G401 (cell line): ENCODE results near the gene LSP1. TPM values are rescaled to one million over a fixed set of nuclear protein-coding genes. Genes with fewer than 3 reads are reported as not detected.

Experiments
- DNase-seq: peaks from one replicate; pipeline ENCODE4 v3.0.0-alpha.2; 2015; ENCODE audit warnings: low spot score
- in situ Hi-C: cut with HindIII; loops from 2 replicates; pipeline ENCODE4 v1.10.0; 2016; ENCODE audit warnings: low sequenced_read_pairs, mixed read lengths
- total RNA-seq: library from RNA; depleted of rRNA; stranded (reverse); fragments of >200 nt; shearing (Covaris generic); gene quantifications from 2 replicates; pipeline ENCODE4 v1.2.3, GENCODE V29; 2014

LSP1 gene
- total RNA-seq, 1 experiment from 2014 or later = 0.20 TPM

- no peak for DNase-seq
- in situ Hi-C loops = no loop called here
These were observed 44.0 kb downstream of the LSP1 start for GRCh38 chr11:1896923-1897322.

GRCh38 chr11:1899090-1899489 lies 46.2 kb downstream of the LSP1 start:
- DNase-seq = no peak
- in situ Hi-C loops = no loop called here

- no peak for DNase-seq
- in situ Hi-C loops = no loop called here
These were observed 46.8 kb downstream of the LSP1 start for GRCh38 chr11:1899686-1900085.

GRCh38 chr11:1906181-1906580 lies 53.3 kb downstream of the LSP1 start:
- in situ Hi-C loops = no loop called here
- no peak for DNase-seq

- in situ Hi-C loops = no loop called here
- DNase-seq = no peak
These were observed 53.9 kb downstream of the LSP1 start for GRCh38 chr11:1906611-1907423.

DNA sequence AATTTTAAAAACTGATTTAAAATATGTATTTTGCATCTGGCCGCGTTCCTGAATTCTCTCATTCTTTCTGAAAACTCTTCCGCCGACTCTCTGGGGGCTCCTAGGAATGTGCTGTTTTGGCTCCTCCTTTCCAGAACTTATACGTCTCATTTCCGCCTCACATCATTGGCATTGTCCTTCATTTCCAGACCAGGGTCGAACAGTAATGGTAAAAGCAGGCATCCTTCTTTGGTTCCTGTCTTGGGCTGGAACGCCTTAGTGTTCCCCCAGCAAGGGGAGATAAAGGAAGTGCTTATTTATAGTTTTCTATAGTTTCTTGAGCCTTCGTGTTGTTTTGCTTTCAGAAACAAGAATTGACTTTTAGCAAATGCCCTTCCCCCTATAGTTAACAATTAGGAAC lies 55.7 kb downstream of the LSP1 start:
- no peak for DNase-seq
- in situ Hi-C loops = no loop called here

GRCh38 chr11:1909524-1909923 lies 56.6 kb downstream of the LSP1 start:
- in situ Hi-C loops = no loop called here
- no peak for DNase-seq

- in situ Hi-C loops = no loop called here
- no peak for DNase-seq
These were observed 59.5 kb downstream of the LSP1 start for GRCh38 chr11:1912289-1912878.

GRCh38 chr11:1913271-1914060 lies 60.6 kb downstream of the LSP1 start:
- no peak for DNase-seq
- in situ Hi-C loops = no loop called here

- in situ Hi-C loops = no loop called here
These were observed 62.9 kb downstream of the LSP1 start for GRCh38 chr11:1915795-1916131.

DNA sequence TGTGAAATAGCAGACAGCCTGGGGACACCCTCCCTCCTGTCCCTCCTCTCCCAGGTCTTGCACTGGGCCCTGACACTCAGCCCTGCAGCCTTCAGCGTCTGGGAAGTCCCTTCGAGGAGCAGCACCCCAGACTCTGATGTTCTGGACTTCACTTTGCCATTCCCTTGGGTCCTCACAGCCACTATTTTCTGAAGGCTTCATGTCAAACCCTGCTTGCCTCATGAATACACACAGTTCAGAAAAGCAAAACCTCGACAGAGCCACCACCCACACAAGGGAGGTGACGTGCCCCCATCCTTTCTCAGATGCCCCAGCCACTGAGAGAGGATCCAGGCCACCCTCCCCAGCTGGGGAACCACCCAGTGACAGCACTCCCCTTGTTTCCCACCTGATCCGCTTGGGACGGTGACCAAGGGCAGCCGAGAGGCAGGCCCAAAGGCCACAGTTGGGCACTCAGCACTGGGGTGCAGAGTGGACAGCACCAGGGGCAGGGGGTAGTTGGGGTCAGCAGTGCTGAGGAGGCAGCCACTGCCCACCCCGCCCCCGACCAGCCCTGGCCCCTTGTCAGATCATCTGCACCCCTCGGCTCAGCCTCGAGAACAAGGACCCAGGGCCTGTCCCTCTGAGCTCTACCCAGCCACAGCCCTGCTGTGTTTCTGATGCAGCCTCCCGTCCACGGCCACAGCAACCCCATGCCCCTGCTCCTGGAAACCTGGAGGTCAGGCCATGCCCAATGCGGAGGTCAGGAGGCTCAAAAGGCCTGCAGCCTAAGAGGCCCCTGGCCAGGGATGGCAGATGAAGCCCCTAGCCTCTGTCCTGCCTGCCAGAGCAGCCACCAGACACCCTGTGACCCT lies 63.5 kb downstream of the LSP1 start:
- no peak for DNase-seq

More at GRCh38 chr11:1915795-1916131, 62.9 kb downstream of the LSP1 start:
- no peak for DNase-seq

GRCh38 chr11:1916986-1917522 lies 64.2 kb downstream of the LSP1 start:
- DNase-seq = no peak
- in situ Hi-C loops = no loop called here

More for the DNA sequence above, 63.5 kb downstream of the LSP1 start:
- in situ Hi-C loops = no loop called here

- no peak for DNase-seq
- in situ Hi-C loops = no loop called here
These were observed 64.9 kb downstream of the LSP1 start for GRCh38 chr11:1917523-1918435.

GRCh38 chr11:1918436-1919315 lies 65.8 kb downstream of the LSP1 start:
- in situ Hi-C loops = no loop called here

DNA sequence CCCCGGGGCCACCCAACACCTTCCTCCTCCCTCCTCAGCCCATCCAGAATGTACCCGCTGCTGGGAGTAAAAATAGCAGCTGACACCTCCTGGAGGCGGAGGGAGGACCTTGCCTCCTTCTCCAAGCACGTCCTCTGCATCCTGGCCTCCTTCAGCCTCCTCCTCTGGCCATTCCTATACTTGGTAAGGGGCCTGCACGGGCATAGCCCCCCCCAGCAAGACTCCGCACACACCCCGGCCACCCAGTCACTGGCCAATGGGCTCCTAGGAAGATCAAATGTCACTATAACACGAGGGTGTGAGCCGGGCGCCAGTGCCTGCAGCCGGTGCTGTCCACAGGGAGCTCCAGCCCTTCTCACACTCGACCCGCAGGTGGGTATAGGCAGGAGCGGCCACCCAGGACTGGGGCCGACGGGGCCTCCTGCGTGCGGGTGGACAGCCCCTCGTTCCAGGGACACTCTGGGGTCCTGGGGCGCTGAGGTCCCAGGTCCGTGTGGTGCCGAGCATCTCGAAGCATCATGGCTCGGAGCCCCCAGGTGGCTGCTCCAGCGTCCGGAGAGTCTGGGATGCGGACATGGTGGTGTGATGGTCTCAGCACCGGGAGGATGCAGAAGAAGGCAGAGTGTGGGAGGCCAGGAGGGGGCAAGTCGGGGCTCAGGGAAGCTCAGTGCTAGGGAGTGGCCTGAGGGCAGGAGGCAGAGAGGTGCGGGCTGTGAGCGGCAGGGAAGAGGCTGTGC lies 66.7 kb downstream of the LSP1 start, which contains the start of gene TNNT3:
TNNT3 (plus strand) TSS at position 313 of the 737 bp plus-strand sequence. CDS start 3,172 bp downstream, outside the sequence.
- no peak for DNase-seq
- in situ Hi-C loops = no loop called here

More at GRCh38 chr11:1918436-1919315, 65.8 kb downstream of the LSP1 start:
- no peak for DNase-seq

- in situ Hi-C loops = no loop called here
- no peak for DNase-seq
These were observed 67.4 kb downstream of the LSP1 start for GRCh38 chr11:1920128-1920908.
